KMS-11 (cell line): ENCODE measurements around the gene TMEM273.

Experiments
- H2AFZ ChIP-seq: fragments of 200-600 bp; sonication (generic); 2 replicates; pipeline ENCODE4 v1.6.1; 2016; ENCODE audit warnings: antibody characterized with exemption, mixed run types, low read depth
- H3K27ac ChIP-seq: fragments of 200-600 bp; sonication (generic); 2 replicates; pipeline ENCODE4 v1.6.1; 2016; ENCODE audit warnings: mild to moderate bottlenecking, mixed run types
- H3K27me3 ChIP-seq: fragments of 200-600 bp; sonication (generic); 2 replicates; pipeline ENCODE4 v1.6.1; 2017; ENCODE audit warnings: mild to moderate bottlenecking, low read depth, mixed run types, moderate library complexity; ENCODE audit not compliant: insufficient read depth
- H3K36me3 ChIP-seq: fragments of 200-600 bp; sonication (generic); 2 replicates; pipeline ENCODE4 v1.6.1; 2017; ENCODE audit warnings: mild to moderate bottlenecking, mixed run types; ENCODE audit not compliant: insufficient read depth
- H3K4me1 ChIP-seq: fragments of 200-600 bp; sonication (generic); 2 replicates; pipeline ENCODE4 v1.6.1; 2016; ENCODE audit warnings: mild to moderate bottlenecking, low read depth, mixed run types; ENCODE audit not compliant: poor library complexity, severe bottlenecking
- H3K4me2 ChIP-seq: fragments of 200-600 bp; sonication (generic); 2 replicates; pipeline ENCODE4 v1.7.0; 2016; ENCODE audit warnings: mild to moderate bottlenecking, mixed run types
- H3K4me3 ChIP-seq: fragments of 200-600 bp; sonication (generic); IDR thresholded peaks from 2 replicates; pipeline ENCODE4 v1.6.1; 2017; ENCODE audit warnings: low read depth, low read length, mixed read lengths; ENCODE audit not compliant: insufficient read depth
- H3K79me2 ChIP-seq: fragments of 200-600 bp; sonication (generic); 2 replicates; pipeline ENCODE4 v1.6.1; 2016; ENCODE audit warnings: low read depth, mixed run types; ENCODE audit not compliant: insufficient read depth
- H3K9ac ChIP-seq: fragments of 200-600 bp; sonication (generic); 2 replicates; pipeline ENCODE4 v1.6.1; 2016; ENCODE audit warnings: mild to moderate bottlenecking, mixed run types
- H4K20me1 ChIP-seq: fragments of 200-600 bp; sonication (generic); 2 replicates; pipeline ENCODE4 v1.6.1; 2016; ENCODE audit warnings: mild to moderate bottlenecking, mixed run types; ENCODE audit not compliant: insufficient read depth
- TF ChIP-seq, protein P1 (sequence below): fragments of 200-600 bp; sonication (generic); conservative IDR thresholded peaks from 2 replicates; pipeline ENCODE4 v1.6.1; 2017; ENCODE audit warnings: low read depth, mild to moderate bottlenecking, antibody characterized with exemption, low read length, moderate library complexity, mixed read lengths

The TMEM273 gene

DNA sequence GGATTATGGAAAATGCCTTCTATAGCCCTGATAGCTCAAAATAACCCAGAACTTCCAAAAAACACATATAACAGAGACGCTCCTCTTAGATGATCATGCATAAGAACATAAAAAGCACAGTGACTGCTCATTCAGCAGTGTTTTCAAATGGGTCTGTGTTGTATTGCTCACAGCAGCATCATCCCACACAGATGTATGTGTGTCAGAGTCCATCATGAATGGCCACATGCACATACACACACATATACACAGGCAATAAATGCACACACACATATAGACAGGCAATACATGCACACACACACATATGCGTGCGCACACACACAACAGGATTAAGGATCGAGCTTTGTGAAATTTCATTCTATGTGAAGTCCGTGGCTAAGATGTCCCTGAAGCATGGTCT, 26.1 kb downstream of the TMEM273 start:
- Histone ChIP-seq H3K4me3 (no peak overlapping the region), H3K79me2 (no peaks in the 10 kb centered on the region), H3K4me1 (no peaks in the 10 kb centered on the region), H3K9ac (no peak overlapping the region), H2AFZ (no peak overlapping the region), H3K27ac (no peak overlapping the region), H3K4me2 (no peak overlapping the region), H3K27me3 (no peaks in the 10 kb centered on the region), H3K36me3 (no peaks in the 10 kb centered on the region), H4K20me1 (no peaks in the 10 kb centered on the region)
- TF ChIP-seq, protein P1, sequence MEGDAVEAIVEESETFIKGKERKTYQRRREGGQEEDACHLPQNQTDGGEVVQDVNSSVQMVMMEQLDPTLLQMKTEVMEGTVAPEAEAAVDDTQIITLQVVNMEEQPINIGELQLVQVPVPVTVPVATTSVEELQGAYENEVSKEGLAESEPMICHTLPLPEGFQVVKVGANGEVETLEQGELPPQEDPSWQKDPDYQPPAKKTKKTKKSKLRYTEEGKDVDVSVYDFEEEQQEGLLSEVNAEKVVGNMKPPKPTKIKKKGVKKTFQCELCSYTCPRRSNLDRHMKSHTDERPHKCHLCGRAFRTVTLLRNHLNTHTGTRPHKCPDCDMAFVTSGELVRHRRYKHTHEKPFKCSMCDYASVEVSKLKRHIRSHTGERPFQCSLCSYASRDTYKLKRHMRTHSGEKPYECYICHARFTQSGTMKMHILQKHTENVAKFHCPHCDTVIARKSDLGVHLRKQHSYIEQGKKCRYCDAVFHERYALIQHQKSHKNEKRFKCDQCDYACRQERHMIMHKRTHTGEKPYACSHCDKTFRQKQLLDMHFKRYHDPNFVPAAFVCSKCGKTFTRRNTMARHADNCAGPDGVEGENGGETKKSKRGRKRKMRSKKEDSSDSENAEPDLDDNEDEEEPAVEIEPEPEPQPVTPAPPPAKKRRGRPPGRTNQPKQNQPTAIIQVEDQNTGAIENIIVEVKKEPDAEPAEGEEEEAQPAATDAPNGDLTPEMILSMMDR: no peak

DNA sequence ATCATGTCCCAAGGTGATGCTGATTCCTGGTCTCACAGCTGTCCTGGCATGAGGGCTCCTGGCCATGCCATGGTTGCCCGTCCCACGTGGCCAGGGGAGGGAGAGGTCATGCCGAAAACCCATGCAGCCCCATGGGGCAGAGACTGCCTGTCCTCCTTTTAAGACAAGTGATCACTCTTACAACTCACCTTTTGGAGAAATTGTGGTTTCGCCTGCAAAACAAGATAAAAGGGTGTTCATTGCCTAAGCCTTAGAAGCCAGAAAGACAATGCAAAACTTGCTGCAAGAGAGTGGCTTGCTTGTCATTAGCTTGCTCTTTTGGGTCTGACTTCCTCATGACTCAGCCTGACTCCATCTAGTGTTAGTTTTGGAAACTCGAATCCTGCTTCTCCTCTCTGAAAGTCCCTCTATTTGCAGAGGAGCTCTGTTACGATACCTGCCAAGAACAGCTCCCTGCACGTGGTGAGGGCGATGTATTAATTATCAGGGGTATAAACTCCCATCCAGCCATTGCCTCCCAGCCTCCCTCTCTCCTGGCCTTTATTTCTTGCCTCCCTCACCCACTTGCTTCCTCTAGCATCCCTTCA, 26.7 kb downstream of the TMEM273 start:
- Histone ChIP-seq H3K4me1 (no peaks in the 10 kb centered on the region), H3K4me3 (no peak overlapping the region), H3K27me3 (no peaks in the 10 kb centered on the region), H3K4me2 (no peak overlapping the region), H3K27ac (no peak overlapping the region), H4K20me1 (no peaks in the 10 kb centered on the region), H3K9ac (no peak overlapping the region), H3K79me2 (no peaks in the 10 kb centered on the region), H2AFZ (no peak overlapping the region), H3K36me3 (no peaks in the 10 kb centered on the region)
- TF ChIP-seq, protein P1: no peak

DNA sequence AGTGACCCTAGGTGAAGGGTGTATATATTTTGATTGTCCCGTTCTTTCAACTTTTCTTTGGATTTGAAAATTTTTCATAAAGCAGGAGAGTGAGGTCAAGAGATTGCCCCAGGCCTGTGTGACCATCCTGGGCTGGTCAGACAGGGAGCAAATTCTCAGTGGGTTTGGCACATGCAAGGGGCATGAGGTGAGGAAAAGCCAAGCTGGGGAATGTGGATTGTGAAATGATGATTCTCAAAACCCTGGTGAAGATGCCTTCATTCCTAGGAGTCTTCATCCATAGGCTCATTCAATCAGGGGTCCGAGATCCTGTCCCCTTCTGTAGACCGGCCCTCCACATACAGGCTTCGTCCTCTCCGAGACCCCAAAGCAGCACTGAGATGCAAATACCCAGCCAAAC, 27.4 kb downstream of the TMEM273 start:
- no peaks in the 10 kb centered on the region for H3K4me1 ChIP-seq
- no peaks in the 10 kb centered on the region for H3K79me2 ChIP-seq
- H2AFZ ChIP-seq: no peak overlapping the region
- no peak overlapping the region for H3K27ac ChIP-seq
- no peaks in the 10 kb centered on the region for H3K36me3 ChIP-seq
- no peaks in the 10 kb centered on the region for H3K27me3 ChIP-seq
- TF ChIP-seq, protein P1: no peak
- H4K20me1 ChIP-seq: no peaks in the 10 kb centered on the region
- H3K4me2 ChIP-seq: no peak overlapping the region
- no peak overlapping the region for H3K9ac ChIP-seq
- no peak overlapping the region for H3K4me3 ChIP-seq

DNA sequence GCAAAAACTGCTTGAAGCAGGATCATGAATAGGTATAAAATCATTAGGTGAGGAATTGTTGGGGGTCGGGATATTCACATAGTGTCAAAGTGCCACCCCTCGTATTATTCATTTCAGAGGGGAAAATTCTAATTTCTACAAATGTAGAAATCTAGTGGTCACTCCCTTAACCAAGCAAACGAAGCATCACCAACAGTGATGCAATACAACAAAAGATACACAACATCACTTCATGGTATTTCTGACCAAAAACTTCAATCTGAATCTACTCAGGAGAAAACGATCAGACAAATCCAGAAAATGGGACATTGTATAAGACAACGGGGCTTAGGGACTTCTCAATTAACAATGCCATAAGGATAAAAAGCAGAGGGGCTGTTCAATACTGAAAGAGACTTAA, 28.1 kb downstream of the TMEM273 start:
- TF ChIP-seq, protein P1: no peak
- H3K27me3 ChIP-seq: no peaks in the 10 kb centered on the region
- H3K4me3 ChIP-seq: no peak overlapping the region
- H3K4me2 ChIP-seq: no peak overlapping the region
- no peaks in the 10 kb centered on the region for H3K79me2 ChIP-seq
- H2AFZ ChIP-seq: no peak overlapping the region
- H3K36me3 ChIP-seq: no peaks in the 10 kb centered on the region
- H3K4me1 ChIP-seq: no peaks in the 10 kb centered on the region
- no peak overlapping the region for H3K27ac ChIP-seq
- H4K20me1 ChIP-seq: no peaks in the 10 kb centered on the region
- no peak overlapping the region for H3K9ac ChIP-seq
